Measurements from ENCODE around the gene CYP2C19.

GRCh38 chr10:94890264-94891022, 128.0 kb downstream of the CYP2C19 start:
- TF ChIP-seq EZH2 (optimal IDR thresholded peaks at IDR 0.05; ENCODE audit: low read depth, low read length) = no peak
- no peak for TF ChIP-seq CTCF (IDR thresholded peaks at IDR 0.05; ENCODE audit: low read length)

Measured in MM.1S (cell line).